HG03025 (cell line): ENCODE results near the gene CLCN2.

Source experiments
- ATAC-seq: cut with Tn5 transposase; IDR thresholded peaks from one replicate; pipeline ENCODE4 v1.9.1; 2021; ENCODE audit warnings: mild to moderate bottlenecking, moderate library complexity; ENCODE audit not compliant: unreplicated experiment, low FRiP score

CLCN2 gene

GRCh38 chr3:184381261-184382224 lies 20.1 kb upstream of the CLCN2 start:
- ATAC-seq: no peak

DNA sequence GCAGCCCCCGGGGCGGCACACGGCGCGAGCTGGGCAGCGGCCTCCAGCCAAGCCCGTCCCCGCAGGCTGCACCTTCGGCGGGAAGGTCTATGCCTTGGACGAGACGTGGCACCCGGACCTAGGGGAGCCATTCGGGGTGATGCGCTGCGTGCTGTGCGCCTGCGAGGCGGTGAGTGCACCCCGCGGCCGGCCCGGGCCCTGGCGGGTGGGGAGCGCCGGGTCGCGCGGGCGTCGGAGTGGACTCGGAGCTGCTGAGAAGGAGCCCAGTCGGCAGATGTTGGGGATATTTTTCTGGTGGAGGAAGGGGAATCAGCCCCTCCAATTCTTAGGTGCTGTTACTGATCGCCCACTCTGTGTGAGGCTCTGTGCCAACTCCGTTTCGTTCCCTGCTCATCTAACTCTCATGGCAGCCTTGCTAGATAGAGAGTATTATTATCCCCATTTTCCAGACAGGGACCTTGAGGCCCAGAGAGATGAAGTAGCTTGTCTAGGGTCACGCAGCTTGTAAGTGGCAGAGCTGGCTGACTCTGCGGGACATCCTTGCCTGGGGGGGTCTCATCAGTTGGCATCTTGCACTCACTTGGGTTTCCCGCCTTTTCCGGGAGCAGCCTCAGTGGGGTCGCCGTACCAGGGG lies 19.3 kb upstream of the CLCN2 start:
- no peak for ATAC-seq

DNA sequence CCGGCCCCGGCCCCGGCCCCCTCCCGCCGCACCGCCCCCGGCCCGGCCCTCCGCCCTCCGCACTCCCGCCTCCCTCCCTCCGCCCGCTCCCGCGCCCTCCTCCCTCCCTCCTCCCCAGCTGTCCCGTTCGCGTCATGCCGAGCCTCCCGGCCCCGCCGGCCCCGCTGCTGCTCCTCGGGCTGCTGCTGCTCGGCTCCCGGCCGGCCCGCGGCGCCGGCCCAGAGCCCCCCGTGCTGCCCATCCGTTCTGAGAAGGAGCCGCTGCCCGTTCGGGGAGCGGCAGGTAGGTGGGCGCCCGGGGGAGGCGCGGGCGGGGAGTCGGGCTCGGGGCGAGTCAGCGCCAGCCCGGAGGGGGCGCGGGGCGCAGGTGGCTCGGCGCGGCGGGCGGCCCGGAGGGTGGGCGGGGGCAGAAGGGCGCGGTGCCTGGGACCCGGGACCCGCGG lies 18.8 kb upstream of the CLCN2 start:
- ATAC-seq: no peak

GRCh38 chr3:184379358-184380184 lies 18.2 kb upstream of the CLCN2 start, which contains the start of gene CHRD:
Gene CHRD, plus strand, starts transcription at chr3:184380054. Its CDS starts 265 bp downstream, at chr3:184380319.
- no peak for ATAC-seq

GRCh38 chr3:184378651-184379357 lies 17.4 kb upstream of the CLCN2 start:
- ATAC-seq: no peak

DNA sequence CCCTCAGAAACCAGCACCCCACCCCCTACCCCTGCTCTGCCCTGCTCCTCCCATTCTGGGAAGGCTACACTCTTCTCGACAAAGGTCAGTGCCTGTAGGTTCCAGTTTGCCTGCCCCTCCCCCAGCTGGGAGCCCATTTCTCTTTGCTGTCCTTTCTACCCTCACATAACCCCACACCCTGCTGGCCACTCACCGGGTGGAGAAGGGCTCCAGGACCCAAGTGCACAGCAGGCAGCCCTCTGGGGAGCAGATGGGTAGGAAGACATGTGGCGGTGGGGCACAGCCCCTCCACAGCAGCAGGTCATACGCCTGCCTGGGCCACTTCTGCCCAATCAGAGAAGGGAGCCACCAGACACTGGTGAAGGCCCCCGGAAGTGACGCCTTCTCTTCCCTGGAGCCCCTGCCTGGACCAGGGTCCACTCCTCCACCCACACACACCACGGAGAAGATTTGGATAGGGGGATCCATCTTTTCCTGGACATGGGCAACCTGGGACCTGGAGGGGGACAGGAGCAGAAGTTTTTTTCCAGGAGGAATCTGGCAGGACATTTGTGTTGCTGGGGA lies 16.6 kb upstream of the CLCN2 start, which contains the start of gene THPO:
Gene THPO, minus strand, starts transcription at position 326 of the 564 bp plus-strand sequence. CDS start 1,948 bp downstream, outside the sequence.
- ATAC-seq: no peak

GRCh38 chr3:184377374-184377773 lies 16.0 kb upstream of the CLCN2 start:
- no peak for ATAC-seq

DNA sequence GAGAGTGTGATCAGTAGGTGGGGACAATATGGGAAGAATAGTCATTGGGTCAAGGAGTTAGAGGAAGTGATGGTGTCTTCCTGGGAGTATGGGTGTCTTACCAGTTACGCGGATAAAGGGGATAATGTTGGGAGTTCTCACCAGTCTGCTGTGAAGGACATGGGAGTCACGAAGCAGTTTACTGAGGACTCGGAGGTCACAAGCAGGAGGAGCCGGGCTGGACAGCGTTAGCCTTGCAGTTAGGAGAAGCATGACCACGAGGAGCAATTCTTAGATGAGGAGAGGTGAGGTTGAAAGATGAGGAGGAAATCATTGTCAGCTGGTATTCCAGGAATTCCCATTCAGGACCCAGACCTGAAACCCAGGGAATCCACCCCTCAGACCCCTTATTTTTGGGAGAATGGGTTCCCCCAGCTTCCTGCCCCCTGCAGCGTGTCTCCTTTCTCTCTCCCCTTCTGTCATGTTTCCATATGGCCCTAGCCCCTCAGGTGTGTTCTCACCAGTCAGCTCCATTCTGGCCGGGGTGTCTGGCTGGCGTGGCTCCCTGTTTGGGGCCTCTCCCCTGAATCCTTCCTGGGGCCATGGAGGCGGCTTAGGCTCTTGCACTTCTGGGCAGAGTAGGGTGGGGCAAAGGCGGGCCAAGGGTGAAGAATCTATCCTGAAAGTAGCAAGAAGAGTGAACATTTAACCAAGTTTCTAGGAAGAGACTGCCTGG lies 14.5 kb upstream of the CLCN2 start:
- ATAC-seq: no peak

DNA sequence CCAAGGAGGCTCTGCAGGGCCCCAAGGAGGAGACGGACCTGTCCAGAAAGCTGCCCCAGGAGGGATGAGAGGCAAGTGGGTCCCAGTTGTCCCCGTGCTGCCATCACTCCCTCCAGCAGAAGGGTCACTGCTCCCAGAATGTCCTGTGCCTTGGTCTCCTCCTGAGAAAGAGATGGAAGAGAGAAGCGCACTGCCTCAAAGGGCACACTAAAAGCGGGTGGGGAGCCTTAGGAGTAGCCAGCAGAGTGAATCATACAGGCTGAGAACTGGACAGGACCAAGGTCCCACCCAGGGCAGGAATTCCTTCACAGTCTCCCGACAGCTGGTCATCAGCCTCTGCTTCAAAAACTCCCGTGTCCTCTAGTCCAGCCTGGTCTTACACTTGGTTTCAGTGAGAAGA lies 12.0 kb upstream of the CLCN2 start:
- no peak for ATAC-seq

DNA sequence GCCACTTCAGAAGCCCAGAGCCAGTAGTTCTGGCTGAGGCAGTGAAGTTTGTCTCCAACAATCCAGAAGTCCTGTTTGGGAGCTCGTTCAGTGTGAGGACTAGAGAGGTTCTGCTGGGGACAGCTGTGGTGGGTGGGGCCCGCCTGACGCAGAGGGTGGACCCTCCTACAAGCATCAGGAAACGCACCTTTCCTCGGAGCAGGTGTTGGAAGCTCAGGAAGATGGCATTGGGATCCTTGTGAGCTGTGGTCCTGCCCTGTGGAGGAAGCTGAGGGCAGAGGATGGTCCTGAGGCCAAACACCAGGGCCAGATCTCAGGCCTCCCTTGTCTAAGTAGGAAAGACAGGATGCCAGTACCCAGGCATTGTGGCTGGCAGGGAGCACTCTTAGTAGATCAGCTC lies 11.5 kb upstream of the CLCN2 start:
- ATAC-seq: no peak

GRCh38 chr3:184372296-184372821 lies 11.0 kb upstream of the CLCN2 start:
- no peak for ATAC-seq

- ATAC-seq: no peak
Measured at GRCh38 chr3:184371570-184372018, 10.2 kb upstream of the CLCN2 start.

DNA sequence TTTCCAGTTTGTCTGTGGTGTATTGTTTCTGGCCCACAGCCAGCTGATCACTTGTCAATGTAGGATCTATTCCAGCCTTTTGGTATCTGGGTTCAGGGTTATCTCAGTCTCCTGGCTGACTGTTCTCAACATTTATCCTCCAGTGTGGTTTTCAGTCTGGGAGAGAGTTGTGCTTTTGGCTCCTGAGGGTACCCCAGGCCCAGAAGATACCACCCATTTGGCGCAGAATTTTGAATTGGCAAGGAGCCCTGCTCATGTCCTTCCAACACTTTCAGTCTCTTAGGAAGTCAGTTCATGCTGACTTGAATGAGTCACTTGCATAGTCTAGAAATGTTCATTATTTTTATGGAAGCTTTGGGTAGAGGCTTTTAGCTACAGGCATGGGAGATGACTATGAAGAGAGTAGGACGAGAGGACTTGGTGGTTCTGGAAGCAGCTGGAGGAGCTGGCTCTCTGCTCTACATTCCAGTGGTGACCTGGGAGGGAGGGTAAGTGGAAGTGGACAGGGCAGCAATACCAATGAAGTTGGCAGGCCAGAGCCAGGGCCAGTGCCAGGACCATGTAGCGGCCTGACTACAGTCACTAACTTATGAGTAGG lies 7.3 kb upstream of the CLCN2 start:
- ATAC-seq: no peak

DNA sequence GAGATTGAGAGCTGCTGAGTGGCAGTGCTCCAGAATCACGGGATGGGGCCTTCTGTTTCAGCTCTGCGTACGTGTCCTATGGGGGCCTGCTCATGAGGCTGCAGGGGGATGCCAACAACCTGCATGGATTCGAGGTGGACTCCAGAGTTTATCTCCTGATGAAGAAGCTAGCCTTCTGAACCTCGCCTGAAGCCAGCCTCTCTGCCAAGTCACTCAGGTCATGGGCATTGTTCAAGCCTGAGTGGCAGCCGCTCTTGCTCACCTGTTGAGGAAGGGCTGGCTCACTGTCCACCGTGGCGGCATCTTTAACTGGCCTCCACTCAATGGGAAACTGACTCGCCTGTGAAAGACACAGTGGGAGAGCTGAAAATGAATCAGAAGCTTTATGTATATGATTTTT lies 6.7 kb upstream of the CLCN2 start:
- no peak for ATAC-seq

- no peak for ATAC-seq
Measured at GRCh38 chr3:184366619-184367289, 5.3 kb upstream of the CLCN2 start.

GRCh38 chr3:184362668-184363546 lies 1.5 kb upstream of the CLCN2 start:
- ATAC-seq: peak; percentile 77
